ENCODE data around the gene MYL7. TPM values are rescaled to one million over a fixed set of nuclear protein-coding genes. Genes with fewer than 3 reads are reported as not detected.

The MYL7 gene
- total RNA-seq, 1 experiment from 2014 or later = 5.7 TPM

DNA sequence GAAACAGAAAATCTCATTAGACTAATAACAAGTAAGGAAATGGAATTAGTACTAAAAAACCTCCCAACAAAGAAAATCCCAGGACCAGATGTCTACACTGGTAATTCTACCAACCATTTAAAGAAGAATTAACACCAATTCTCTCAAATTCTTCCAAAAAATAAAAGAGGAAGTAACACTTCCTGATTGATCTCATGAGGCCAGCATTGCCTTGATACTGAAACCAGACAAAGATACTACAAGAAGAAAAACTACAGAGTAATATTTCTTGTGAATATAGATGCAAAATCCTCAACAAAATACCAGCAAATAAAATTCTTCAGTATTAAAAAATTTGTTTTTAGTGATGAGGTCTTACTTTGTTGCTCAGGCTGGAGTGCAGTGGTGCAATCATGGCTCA lies 26.8 kb upstream of the MYL7 start:
- Histone ChIP-seq H3K23ac (ENCODE audit: insufficient read length, low read depth, low read length) (no peak overlapping the region), H2BK5ac (ENCODE audit: insufficient read length, low read length) (no peak overlapping the region), H2AK5ac (ENCODE audit: insufficient read length, low read length) (no peak overlapping the region), H2BK120ac (ENCODE audit: low read depth, low read length, poor library complexity, severe bottlenecking) (no peak overlapping the region), H2BK20ac (ENCODE audit: low read depth, low read length, poor library complexity, severe bottlenecking) (no peak overlapping the region), H2BK15ac (ENCODE audit: low read depth, low read length) (no peak overlapping the region), H3K4ac (ENCODE audit: low read depth, low read length) (no peak overlapping the region), H3T11ph (ENCODE audit: low read length) (no peak overlapping the region), H3K14ac (ENCODE audit: insufficient read depth, low read length) (no peak overlapping the region), H3K79me2 (ENCODE audit: insufficient read depth, low read length) (no peaks in the 10 kb centered on the region), H4K20me1 (ENCODE audit: control insufficient read depth, insufficient read depth, insufficient read length) (no peaks in the 10 kb centered on the region), H4K5ac (ENCODE audit: insufficient read length, low read depth, low read length) (no peak overlapping the region), H4K91ac (ENCODE audit: insufficient read length, low read depth, low read length) (no peak overlapping the region), H3K4me2 (ENCODE audit: insufficient read depth, insufficient read length, low read length) (no peak overlapping the region), H3K18ac (ENCODE audit: insufficient read length, low read depth, low read length) (no peak overlapping the region), H3K23me2 (ENCODE audit: insufficient read length, low read depth, low read length, poor library complexity, severe bottlenecking) (no peaks in the 10 kb centered on the region), H3K27ac (ENCODE audit: insufficient read length, low read depth, low read length) (no peak overlapping the region), H3K79me1 (ENCODE audit: insufficient read depth, low read depth, low read length, poor library complexity, severe bottlenecking) (no peaks in the 10 kb centered on the region), H2BK12ac (ENCODE audit: insufficient read length, low read depth, low read length) (no peak overlapping the region), H4K8ac (replicated peaks; ENCODE audit: insufficient read length, low read depth, low read length) (no peak overlapping the region), H3K4me1 (ENCODE audit: insufficient read depth, low read length) (no peaks in the 10 kb centered on the region; the same call in 1 of the 2 replicates), H3K9me3 (ENCODE audit: control insufficient read depth, low read depth, low read length) (no peaks in the 10 kb centered on the region), H3K9ac (ENCODE audit: extremely low read depth, insufficient read length, low read length) (no peak overlapping the region), H3K27me3 (ENCODE audit: insufficient read depth, low read length) (no peaks in the 10 kb centered on the region; the same call in 1 of the 2 replicates), H2AFZ (ENCODE audit: low read length) (no peak overlapping the region), H3K56ac (ENCODE audit: insufficient read length, low read depth, low read length) (no peak overlapping the region)
- Mint-ChIP-seq H3K4me3 (no peak overlapping the region), H3K27me3 (ENCODE audit: low read depth) (peaks cover 30% of the 10 kb centered on the region), H3K9me3 (peaks cover 2 to 3% of the 10 kb centered on the region in 2 experiments; a peak in 3 of 5 replicates), H3K27ac (no peak overlapping the region), H3K36me3 (ENCODE audit: insufficient read depth in 1 of 3, low read depth in 3 of 3) (no peaks in the 10 kb centered on the region), H3K4me1 (peaks cover 11% of the 10 kb centered on the region in 2 experiments)
- no peak for DNase-seq
- no peak for TF ChIP-seq CTCF (conservative IDR thresholded peaks at IDR 0.05)

All from H9 (cell line).